IPS-15b (cell line): Measurements from ENCODE around the gene GLI3.

Source experiments
- H3K27me3 ChIP-seq: one replicate; pipeline ENCODE4 v1.6.1; 2013; ENCODE audit warnings: low read length; ENCODE audit not compliant: control insufficient read depth, insufficient read depth
- H3K36me3 ChIP-seq: one replicate; pipeline ENCODE4 v1.6.1; 2013; ENCODE audit warnings: low read length; ENCODE audit not compliant: control insufficient read depth, insufficient read depth
- H3K4me1 ChIP-seq: one replicate; pipeline ENCODE4 v1.6.1; 2013; ENCODE audit warnings: mild to moderate bottlenecking, low read length; ENCODE audit not compliant: control insufficient read depth, insufficient read depth
- H3K4me3 ChIP-seq: one replicate; pipeline ENCODE4 v1.5.1; 2013; ENCODE audit warnings: low read depth, low read length
- H3K9ac ChIP-seq: one replicate; pipeline ENCODE4 v1.6.1; 2013; ENCODE audit warnings: low read depth, mild to moderate bottlenecking, low read length
- H3K9me3 ChIP-seq: one replicate; pipeline ENCODE4 v1.6.1; 2013; ENCODE audit warnings: mild to moderate bottlenecking, low read length; ENCODE audit not compliant: control insufficient read depth, insufficient read depth

Gene GLI3

DNA sequence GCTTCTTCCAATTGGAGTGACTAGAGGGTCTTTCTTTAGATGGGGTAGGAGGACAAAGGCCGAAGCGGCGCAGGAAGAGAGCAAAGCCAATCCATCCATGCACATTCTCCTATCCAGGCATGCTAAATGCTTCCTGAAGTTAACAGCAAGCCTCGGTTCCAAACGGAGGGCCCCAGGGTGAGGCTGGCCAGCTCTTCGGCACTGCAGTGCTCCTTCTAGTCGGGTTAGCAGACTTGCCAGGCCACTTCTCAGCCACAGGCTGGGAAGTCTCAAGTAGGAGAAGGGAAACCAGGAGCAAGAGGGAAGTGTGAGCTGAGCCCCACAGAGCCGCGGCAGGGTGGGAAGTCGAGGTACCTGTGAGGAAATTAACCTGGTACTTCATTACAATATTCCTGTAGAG, 280.3 kb downstream of the GLI3 start:
- H3K4me1 ChIP-seq = peaks cover 2% of the 10 kb centered on the region
- no peaks in the 10 kb centered on the region for H3K27me3 ChIP-seq
- H3K36me3 ChIP-seq = no peaks in the 10 kb centered on the region
- no peak overlapping the region for H3K4me3 ChIP-seq
- H3K9me3 ChIP-seq = no peaks in the 10 kb centered on the region
- no peak overlapping the region for H3K9ac ChIP-seq

DNA sequence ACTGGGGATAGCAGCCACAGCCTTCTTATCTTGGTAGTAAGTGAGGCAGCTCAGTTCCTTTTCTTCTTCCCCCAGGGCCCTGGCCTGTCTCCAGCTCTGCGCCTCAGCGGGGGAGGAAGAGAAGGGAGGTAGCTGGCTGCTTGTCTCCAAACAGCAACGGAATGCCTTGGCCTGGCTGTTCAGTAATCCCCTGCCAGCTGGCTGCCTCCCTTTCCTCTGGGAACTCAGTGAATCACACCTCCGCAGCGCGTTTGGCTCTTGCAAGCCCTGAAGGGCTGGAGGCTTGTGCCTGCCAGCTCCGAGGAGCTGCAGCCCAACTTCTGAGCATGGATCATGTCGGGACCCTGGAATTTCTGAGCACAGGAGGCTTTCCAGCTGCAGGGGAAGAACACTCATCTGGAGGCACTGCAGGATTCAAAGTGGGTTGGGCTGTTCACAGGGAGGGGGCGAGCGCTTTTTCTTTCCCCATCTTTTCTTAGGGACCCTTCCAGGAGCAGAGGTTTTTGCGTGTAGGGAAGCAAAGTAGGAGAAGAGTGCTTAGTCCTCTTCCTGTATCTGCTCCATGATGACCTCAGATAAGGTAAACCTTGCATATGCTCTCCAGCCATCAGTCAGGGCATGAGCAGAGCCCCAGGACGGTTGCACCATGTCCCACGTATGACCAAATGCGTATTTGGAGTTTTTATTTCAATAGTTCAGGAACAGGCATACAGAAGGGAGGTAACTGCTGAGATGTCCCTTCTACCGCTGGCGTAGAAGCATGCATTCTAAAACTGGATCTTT, 280.9 kb downstream of the GLI3 start:
- Histone ChIP-seq H3K9ac (no peak overlapping the region), H3K4me3 (no peak overlapping the region), H3K9me3 (no peaks in the 10 kb centered on the region), H3K4me1 (peaks cover 2% of the 10 kb centered on the region), H3K27me3 (no peaks in the 10 kb centered on the region), H3K36me3 (no peaks in the 10 kb centered on the region)

DNA sequence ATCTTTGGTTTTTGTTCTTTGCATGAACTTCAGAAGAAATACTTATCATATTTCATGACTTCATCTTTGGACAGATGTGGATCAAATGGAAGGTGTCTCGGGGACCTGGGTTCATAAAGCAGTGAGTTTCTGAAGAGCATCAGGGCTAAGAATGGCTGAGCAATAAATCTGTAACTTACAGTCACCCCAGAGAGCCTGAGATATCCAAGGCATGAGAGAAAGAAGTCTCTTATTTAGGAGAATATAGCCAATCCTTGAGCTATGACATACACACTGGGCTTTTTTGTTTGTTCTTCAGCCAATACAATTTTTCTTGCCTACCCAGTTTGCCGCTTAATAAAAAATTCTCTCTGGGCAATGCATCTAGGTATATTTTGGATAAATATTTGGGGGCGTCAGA, 281.6 kb downstream of the GLI3 start:
- no peak overlapping the region for H3K4me3 ChIP-seq
- no peaks in the 10 kb centered on the region for H3K36me3 ChIP-seq
- peaks cover 2% of the 10 kb centered on the region for H3K4me1 ChIP-seq
- no peaks in the 10 kb centered on the region for H3K27me3 ChIP-seq
- H3K9me3 ChIP-seq = no peaks in the 10 kb centered on the region
- H3K9ac ChIP-seq = no peak overlapping the region

DNA sequence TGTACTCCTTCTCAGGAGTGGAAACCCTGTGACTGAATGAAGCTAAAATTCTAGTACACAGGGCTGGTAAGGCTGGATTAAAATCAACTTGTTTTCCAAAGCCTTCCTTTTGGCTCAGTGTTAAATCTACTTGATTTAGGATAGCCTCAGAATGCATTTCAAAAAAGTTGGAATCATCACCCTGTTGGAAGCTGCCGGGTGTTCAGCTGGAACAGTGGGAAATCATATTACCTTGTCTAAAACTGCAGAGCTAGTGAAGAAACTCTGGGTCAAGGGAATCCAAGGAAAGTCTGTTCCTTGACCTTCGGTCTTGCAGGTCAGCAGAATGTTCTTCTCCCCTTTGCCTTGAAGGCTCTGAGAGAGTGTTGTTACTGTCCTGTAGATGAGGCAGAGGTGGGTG, 282.0 kb downstream of the GLI3 start:
- Histone ChIP-seq H3K36me3 (no peaks in the 10 kb centered on the region), H3K9ac (no peak overlapping the region), H3K27me3 (no peaks in the 10 kb centered on the region), H3K4me1 (peaks cover 2% of the 10 kb centered on the region), H3K9me3 (no peaks in the 10 kb centered on the region), H3K4me3 (no peak overlapping the region)

DNA sequence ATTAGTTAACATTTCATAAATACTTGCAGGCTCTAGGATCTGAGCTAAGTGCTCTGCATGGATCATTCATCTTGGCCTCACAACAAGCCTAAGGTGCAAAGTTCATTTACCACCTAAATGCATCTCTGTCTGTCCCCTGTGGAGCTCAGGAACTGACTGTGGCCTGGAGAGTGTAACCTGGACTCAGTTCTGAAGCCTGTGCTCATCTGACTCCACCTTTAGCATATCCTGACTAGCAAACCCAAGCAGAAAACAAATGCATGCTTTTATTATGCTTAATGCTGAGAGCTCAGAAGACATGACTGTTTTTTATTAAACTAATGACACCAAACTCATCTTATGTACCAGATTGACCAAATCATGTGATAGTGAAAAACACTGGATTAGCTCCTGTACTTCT, 288.5 kb downstream of the GLI3 start:
- Histone ChIP-seq H3K36me3 (no peaks in the 10 kb centered on the region), H3K27me3 (no peaks in the 10 kb centered on the region), H3K9me3 (no peaks in the 10 kb centered on the region), H3K4me3 (no peak overlapping the region), H3K4me1 (no peaks in the 10 kb centered on the region), H3K9ac (no peak overlapping the region)

DNA sequence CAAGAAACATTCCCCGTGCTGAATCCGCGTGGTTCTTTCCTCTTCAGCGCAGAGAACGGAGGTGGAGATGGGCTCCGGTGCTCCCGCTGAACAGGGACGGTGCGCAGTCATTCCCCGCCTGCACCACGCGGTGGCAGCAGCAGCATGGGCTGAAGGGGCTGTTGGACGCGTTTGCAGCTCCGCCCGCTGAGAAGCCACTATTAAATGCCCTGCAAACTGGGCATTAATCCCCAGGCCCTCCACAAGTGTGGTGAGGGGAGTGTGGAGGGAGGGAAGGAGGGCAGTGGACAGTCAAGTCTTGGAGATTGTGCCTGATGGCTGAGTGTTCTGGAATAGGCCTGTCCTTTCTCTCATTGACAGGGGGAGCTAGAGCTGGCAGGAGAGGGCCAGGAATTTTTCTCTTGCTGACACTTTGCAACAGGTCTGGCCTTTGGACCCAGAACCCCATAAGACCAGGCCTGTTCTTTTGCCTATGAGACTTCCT, 293.9 kb downstream of the GLI3 start:
- Histone ChIP-seq H3K36me3 (no peaks in the 10 kb centered on the region), H3K4me1 (peaks cover 4% of the 10 kb centered on the region), H3K4me3 (peak overlapping the region; percentile 44), H3K27me3 (peaks cover 15% of the 10 kb centered on the region), H3K9me3 (no peaks in the 10 kb centered on the region), H3K9ac (no peak overlapping the region)

DNA sequence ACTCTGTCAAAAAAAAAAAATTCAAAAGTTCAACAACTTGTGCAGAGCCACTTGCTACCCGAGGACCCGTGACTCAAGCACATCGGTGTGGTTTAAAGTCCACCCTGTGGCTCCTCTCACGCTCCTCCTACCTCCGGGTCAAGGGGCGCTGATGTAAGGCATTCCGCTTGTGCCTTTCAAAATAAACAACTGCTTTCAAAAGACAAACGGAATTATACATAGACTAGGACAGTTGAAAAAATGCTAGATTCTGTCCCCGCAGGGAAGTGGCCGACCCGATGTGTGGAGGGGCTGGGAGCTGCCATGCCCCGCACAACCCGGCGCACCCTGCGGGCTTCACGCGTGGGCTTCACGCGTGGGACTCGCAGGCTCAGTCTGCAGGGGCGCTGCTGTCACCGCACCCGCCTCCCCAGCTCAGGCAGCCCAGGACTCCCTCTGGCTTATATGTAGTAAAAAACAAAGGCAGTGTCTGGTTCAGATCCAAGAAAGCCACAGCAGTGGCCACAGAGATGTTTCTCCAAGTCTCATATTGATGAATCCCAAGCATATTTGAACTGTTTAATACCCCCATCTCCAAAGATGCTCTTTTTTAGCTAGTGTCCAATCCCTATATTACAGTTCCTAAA, 294.4 kb downstream of the GLI3 start:
- no peak overlapping the region for H3K9ac ChIP-seq
- H3K4me1 ChIP-seq = peaks cover 4% of the 10 kb centered on the region
- H3K4me3 ChIP-seq = peak overlapping the region; percentile 44
- no peaks in the 10 kb centered on the region for H3K36me3 ChIP-seq
- H3K9me3 ChIP-seq = no peaks in the 10 kb centered on the region
- peaks cover 15% of the 10 kb centered on the region for H3K27me3 ChIP-seq

DNA sequence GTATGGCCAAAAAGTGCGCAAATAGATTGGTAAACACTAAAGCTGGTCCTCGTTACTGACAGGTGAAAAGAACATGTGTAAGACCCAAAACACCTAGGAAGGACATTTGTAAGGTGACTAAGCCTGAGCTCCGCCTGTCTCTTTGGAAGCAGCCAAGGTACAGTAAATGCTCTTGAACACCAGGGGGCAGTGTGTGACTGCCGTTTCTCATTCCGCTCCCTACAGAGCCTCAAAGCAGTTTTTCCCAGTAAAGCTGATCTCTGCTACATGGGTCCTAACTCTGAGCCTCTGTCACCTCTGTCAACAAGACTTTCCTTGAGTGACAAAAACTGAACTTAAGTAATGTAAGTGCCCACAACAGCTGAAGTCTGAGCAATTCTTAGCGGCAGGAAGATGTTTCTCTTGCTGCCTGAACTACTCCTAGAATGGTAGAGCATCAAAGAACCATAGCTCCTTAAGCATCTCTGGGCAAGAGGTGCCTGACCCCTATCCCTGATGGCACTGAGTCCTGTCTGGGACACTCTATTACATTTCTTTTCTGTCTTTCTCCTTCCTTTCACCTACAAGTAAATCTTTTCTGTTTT, 296.2 kb downstream of the GLI3 start:
- Histone ChIP-seq H3K9me3 (no peaks in the 10 kb centered on the region), H3K36me3 (no peaks in the 10 kb centered on the region), H3K4me1 (peaks cover 4% of the 10 kb centered on the region), H3K27me3 (peaks cover 15% of the 10 kb centered on the region), H3K4me3 (no peak overlapping the region), H3K9ac (no peak overlapping the region)

DNA sequence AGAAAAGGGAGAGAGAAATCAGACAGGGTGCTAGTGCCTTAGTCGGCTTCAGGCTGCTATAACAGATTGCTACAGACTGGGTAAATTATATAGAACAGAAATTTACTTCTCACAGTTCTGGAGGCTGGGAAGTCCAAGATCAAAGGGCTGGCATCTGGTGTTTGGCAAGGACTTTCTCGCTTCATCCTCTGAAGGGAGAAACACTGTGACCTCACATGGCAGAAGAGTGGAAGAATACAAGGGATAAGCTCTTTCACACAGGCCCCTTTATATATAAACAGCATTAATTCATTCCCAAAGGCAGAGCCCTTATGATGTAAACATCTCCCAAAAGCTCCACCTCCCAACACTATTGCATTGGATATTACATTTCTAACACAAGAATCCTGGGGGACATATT, 298.6 kb downstream of the GLI3 start:
- H3K36me3 ChIP-seq = no peaks in the 10 kb centered on the region
- peaks cover 4% of the 10 kb centered on the region for H3K4me1 ChIP-seq
- no peaks in the 10 kb centered on the region for H3K9me3 ChIP-seq
- H3K27me3 ChIP-seq = peaks cover 15% of the 10 kb centered on the region
- no peak overlapping the region for H3K4me3 ChIP-seq
- no peak overlapping the region for H3K9ac ChIP-seq

DNA sequence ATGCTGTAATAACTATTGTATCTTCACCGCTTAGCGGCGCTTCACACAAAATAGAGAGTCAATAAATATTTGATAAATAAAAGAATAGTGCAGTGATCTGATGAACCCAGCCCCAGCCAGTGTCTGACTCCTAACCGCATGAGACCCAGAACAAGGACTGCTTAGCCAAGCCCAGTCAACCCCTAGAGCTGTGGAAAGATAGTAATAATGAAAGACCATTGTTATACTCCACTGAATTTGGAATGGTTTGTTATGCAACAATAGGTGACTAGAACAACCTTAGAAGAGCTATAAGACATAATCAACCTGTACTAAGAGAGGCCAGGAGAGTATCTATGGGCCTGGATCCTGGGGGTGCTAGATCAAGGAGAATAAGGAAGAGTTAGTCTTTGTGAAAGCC, 303.6 kb downstream of the GLI3 start:
- no peaks in the 10 kb centered on the region for H3K36me3 ChIP-seq
- H3K9me3 ChIP-seq = no peaks in the 10 kb centered on the region
- no peak overlapping the region for H3K9ac ChIP-seq
- H3K4me3 ChIP-seq = no peak overlapping the region
- H3K4me1 ChIP-seq = no peaks in the 10 kb centered on the region
- no peaks in the 10 kb centered on the region for H3K27me3 ChIP-seq

DNA sequence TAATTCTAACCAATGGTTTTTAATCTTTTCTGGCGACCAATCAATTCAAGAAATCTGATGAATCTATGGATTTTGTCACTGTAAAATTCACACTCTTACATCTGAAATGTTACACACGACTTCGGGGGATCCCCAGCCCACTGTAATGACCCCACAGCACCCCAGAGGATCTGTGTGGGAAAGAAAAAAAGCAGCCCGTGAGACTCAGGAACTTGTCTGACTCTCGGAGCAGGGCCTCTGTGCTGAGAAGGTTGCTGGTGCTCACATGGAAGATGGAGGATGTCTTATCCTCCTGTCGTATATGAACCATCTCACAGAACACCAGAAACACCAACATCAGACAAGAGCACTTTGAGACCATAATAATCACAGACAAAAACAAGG, 305.8 kb downstream of the GLI3 start:
- Histone ChIP-seq H3K9me3 (no peaks in the 10 kb centered on the region), H3K4me1 (no peaks in the 10 kb centered on the region), H3K9ac (no peak overlapping the region), H3K4me3 (no peak overlapping the region), H3K27me3 (no peaks in the 10 kb centered on the region), H3K36me3 (no peaks in the 10 kb centered on the region)
